PC-3 (cell line): ENCODE measurements around the gene FAM135A.

ENCODE experiments used
- CTCF ChIP-seq: fragments of 300-600 bp; sonication (generic); conservative IDR thresholded peaks from 2 replicates; pipeline ENCODE4 v1.5.1; 2017; ENCODE audit warnings: antibody characterized with exemption, low read depth, mild to moderate bottlenecking, low read length
- EZH2 ChIP-seq: fragments of 300-600 bp; sonication (generic); IDR thresholded peaks from one replicate; pipeline ENCODE4 v1.6.1; 2017; ENCODE audit warnings: antibody characterized with exemption, mild to moderate bottlenecking, low read length; ENCODE audit not compliant: unreplicated experiment
- EZH2phosphoT487 ChIP-seq: fragments of 300-600 bp; sonication (generic); IDR thresholded peaks from 2 replicates; pipeline ENCODE4 v1.6.1; 2018; ENCODE audit warnings: mild to moderate bottlenecking, antibody characterized with exemption, low read length, borderline replicate concordance

- TF ChIP-seq CTCF, result no peak
- no peak for TF ChIP-seq EZH2
- no peak for TF ChIP-seq EZH2phosphoT487
Measured at GRCh38 chr6:70506321-70506720, 93.0 kb downstream of the FAM135A start.
